ENCODE results near the gene CSK.
A peak's percentile ranks its signal among the peaks of the same experiment; 100 is the strongest.

Gene CSK

DNA sequence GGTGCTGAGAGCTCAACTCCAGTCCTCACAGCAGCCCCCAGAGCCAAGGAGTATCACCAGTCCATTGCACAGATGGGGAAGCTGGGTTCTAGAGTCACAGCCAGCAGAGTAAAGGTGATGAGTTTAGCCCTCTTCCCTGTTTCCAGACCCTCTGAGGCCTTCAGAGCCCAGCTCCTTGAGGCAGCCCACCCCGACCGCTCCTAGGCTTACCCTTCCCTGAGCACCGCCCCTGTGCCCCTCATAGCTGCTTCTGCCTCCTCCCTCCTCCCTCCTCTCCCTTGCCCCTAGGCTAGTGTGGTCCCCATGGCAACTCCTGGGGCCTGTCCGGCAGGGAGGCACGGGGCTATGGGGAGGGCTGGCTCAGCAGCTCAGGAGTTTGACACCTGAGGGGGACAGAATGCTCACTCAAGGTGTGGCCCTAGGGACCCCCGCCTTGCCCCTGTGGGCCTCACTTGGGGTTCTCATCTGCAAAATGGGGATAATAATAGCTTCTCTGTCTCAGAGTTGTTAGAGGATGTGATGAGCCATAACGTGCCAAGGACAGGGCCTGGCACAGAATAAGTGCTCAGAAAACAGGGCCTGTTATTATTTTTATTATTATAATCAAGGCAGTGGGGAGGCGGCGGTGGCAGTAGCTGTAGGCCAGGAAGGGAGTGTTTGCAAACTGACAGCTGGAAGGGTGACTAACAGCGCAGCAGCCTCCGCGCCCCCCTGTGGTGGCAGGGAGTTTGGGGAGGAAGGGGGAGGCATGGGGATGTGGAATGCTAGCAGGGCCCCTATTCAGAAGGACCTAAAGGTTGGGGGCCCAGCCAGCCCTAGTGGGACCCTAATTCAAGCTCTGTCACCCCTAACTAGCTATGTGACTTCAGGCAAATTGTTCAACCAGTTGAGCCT, 11.5 kb downstream of the CSK start:
- Histone ChIP-seq H3K4me3 (ENCODE audit: low read length, poor library complexity, severe bottlenecking) (no peak overlapping the region), H3K4me1 (ENCODE audit: insufficient read depth, low read length, poor library complexity, severe bottlenecking) (peaks cover 48% of the 10 kb centered on the region), H3K4me2 (ENCODE audit: low read depth, low read length, poor library complexity, severe bottlenecking) (peak overlapping the region; percentile 95), H3K36me3 (ENCODE audit: insufficient read depth, low read length) (peaks cover 28% of the 10 kb centered on the region; the same call in 1 of the 2 replicates), H2AFZ (ENCODE audit: low read length) (no peak overlapping the region), H3K9me2 (replicated peaks; ENCODE audit: low read depth, low read length) (no peaks in the 10 kb centered on the region), H3K9me3 (ENCODE audit: insufficient read depth, low read depth, low read length) (no peaks in the 10 kb centered on the region), H4K20me1 (ENCODE audit: insufficient read depth, low read length, poor library complexity, severe bottlenecking) (peaks cover 93% of the 10 kb centered on the region), H3K27me3 (ENCODE audit: insufficient read depth, low read length, poor library complexity, severe bottlenecking) (no peaks in the 10 kb centered on the region), H3K79me2 (ENCODE audit: insufficient read depth, low read length) (peaks cover 100% of the 10 kb centered on the region), H3F3A (ENCODE audit: low read depth) (peaks cover 2% of the 10 kb centered on the region; the same call in 1 of the 2 replicates), H3K9ac (ENCODE audit: low read depth, low read length, poor library complexity, severe bottlenecking) (no peak overlapping the region)
- TF ChIP-seq, protein P1, sequence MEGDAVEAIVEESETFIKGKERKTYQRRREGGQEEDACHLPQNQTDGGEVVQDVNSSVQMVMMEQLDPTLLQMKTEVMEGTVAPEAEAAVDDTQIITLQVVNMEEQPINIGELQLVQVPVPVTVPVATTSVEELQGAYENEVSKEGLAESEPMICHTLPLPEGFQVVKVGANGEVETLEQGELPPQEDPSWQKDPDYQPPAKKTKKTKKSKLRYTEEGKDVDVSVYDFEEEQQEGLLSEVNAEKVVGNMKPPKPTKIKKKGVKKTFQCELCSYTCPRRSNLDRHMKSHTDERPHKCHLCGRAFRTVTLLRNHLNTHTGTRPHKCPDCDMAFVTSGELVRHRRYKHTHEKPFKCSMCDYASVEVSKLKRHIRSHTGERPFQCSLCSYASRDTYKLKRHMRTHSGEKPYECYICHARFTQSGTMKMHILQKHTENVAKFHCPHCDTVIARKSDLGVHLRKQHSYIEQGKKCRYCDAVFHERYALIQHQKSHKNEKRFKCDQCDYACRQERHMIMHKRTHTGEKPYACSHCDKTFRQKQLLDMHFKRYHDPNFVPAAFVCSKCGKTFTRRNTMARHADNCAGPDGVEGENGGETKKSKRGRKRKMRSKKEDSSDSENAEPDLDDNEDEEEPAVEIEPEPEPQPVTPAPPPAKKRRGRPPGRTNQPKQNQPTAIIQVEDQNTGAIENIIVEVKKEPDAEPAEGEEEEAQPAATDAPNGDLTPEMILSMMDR (conservative IDR thresholded peaks at IDR 0.05; ENCODE audit: low read length) = no peak
- no peak for TF ChIP-seq EZH2phosphoT487 (IDR thresholded peaks at IDR 0.05; ENCODE audit: borderline replicate concordance)

DNA sequence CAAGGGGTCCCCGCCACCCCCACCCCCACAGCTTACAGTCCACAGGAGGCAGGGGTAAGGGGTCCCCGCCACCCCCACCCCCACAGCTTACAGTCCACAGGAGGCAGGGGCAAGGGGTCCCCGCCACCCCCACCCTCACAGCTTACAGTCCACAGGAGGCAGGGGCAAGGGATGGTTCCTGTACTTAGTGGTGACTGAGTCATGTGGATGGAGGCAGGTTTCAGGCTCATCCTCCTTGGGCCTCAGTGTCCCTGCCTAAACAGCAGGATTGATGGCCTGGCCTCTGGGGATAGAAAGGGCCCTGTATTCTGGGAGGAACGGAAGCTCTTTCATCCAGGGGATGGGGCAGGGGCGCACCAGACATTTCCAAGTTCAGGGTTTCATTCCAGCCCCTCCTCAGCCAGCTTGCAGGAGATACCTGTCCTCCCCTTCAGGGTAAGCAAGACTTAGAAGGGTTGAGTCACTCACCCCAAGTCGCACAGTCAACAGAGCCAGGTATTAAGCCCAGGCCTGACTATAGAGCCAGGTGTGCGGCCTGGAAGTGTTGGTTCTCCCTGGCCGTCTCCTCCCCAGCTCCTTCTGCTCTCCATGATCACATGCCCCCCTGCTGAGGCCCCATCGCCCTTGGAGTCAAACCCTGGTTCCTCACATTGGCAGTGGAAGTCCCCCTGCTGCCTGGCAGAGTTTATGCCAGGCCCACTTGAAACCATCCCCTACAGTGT, 12.5 kb downstream of the CSK start:
- H2AFZ ChIP-seq (ENCODE audit: low read length) = no peak overlapping the region
- no peaks in the 10 kb centered on the region for H3F3A ChIP-seq (ENCODE audit: low read depth)
- no peak for TF ChIP-seq EZH2phosphoT487 (IDR thresholded peaks at IDR 0.05; ENCODE audit: borderline replicate concordance)
- TF ChIP-seq, protein P1 (conservative IDR thresholded peaks at IDR 0.05; ENCODE audit: low read length) = no peak
- no peak overlapping the region for H3K4me3 ChIP-seq (ENCODE audit: low read length, poor library complexity, severe bottlenecking)
- H3K4me1 ChIP-seq (ENCODE audit: insufficient read depth, low read length, poor library complexity, severe bottlenecking) = peaks cover 41% of the 10 kb centered on the region
- H3K4me2 ChIP-seq (ENCODE audit: low read depth, low read length, poor library complexity, severe bottlenecking) = no peak overlapping the region
- no peaks in the 10 kb centered on the region for H3K9me2 ChIP-seq (replicated peaks; ENCODE audit: low read depth, low read length)
- no peak overlapping the region for H3K9ac ChIP-seq (ENCODE audit: low read depth, low read length, poor library complexity, severe bottlenecking)
- H3K36me3 ChIP-seq (ENCODE audit: insufficient read depth, low read length) = peaks cover 39% of the 10 kb centered on the region; the same call in 1 of the 2 replicates
- H4K20me1 ChIP-seq (ENCODE audit: insufficient read depth, low read length, poor library complexity, severe bottlenecking) = peaks cover 87% of the 10 kb centered on the region
- H3K9me3 ChIP-seq (ENCODE audit: insufficient read depth, low read depth, low read length) = no peaks in the 10 kb centered on the region
- H3K79me2 ChIP-seq (ENCODE audit: insufficient read depth, low read length) = peaks cover 91% of the 10 kb centered on the region
- H3K27me3 ChIP-seq (ENCODE audit: insufficient read depth, low read length, poor library complexity, severe bottlenecking) = no peaks in the 10 kb centered on the region

GRCh38 chr15:74794970-74795349, 13.1 kb downstream of the CSK start:
- peaks cover 86% of the 10 kb centered on the region for H3K79me2 ChIP-seq (ENCODE audit: insufficient read depth, low read length)
- no peak overlapping the region for H3K4me2 ChIP-seq (ENCODE audit: low read depth, low read length, poor library complexity, severe bottlenecking)
- H3F3A ChIP-seq (ENCODE audit: low read depth) = no peaks in the 10 kb centered on the region
- no peak overlapping the region for H2AFZ ChIP-seq (ENCODE audit: low read length)
- TF ChIP-seq, protein P1 (conservative IDR thresholded peaks at IDR 0.05; ENCODE audit: low read length) = no peak
- TF ChIP-seq EZH2phosphoT487 (IDR thresholded peaks at IDR 0.05; ENCODE audit: borderline replicate concordance) = no peak
- H4K20me1 ChIP-seq (ENCODE audit: insufficient read depth, low read length, poor library complexity, severe bottlenecking) = peaks cover 87% of the 10 kb centered on the region
- no peak overlapping the region for H3K9ac ChIP-seq (ENCODE audit: low read depth, low read length, poor library complexity, severe bottlenecking)
- peaks cover 44% of the 10 kb centered on the region; the same call in 1 of the 2 replicates for H3K36me3 ChIP-seq (ENCODE audit: insufficient read depth, low read length)
- H3K27me3 ChIP-seq (ENCODE audit: insufficient read depth, low read length, poor library complexity, severe bottlenecking) = no peaks in the 10 kb centered on the region
- H3K4me3 ChIP-seq (ENCODE audit: low read length, poor library complexity, severe bottlenecking) = no peak overlapping the region
- H3K4me1 ChIP-seq (ENCODE audit: insufficient read depth, low read length, poor library complexity, severe bottlenecking) = peaks cover 35% of the 10 kb centered on the region
- no peaks in the 10 kb centered on the region for H3K9me3 ChIP-seq (ENCODE audit: insufficient read depth, low read depth, low read length)
- H3K9me2 ChIP-seq (replicated peaks; ENCODE audit: low read depth, low read length) = no peaks in the 10 kb centered on the region
